Nephron (organoid): ENCODE results near the gene STARD3.

Source experiments
- H3K27ac Mint-ChIP-seq, 3 experiments: 2 replicates each; pipeline ENCODE4 v1.8.0; 2020; ENCODE audit warnings: mixed read lengths in 3 of 3, mild to moderate bottlenecking in 2 of 3, moderate library complexity in 1 of 3
- H3K27me3 Mint-ChIP-seq: 2 replicates; pipeline ENCODE4 v1.8.0; 2021; ENCODE audit warnings: low read depth, mild to moderate bottlenecking, moderate library complexity, mixed read lengths
- H3K36me3 Mint-ChIP-seq: 2 replicates; pipeline ENCODE4 v1.8.0; 2020; ENCODE audit warnings: low read depth, mixed read lengths
- H3K4me1 Mint-ChIP-seq: 2 replicates; pipeline ENCODE4 v1.8.0; 2020; ENCODE audit warnings: mixed read lengths
- H3K4me3 Mint-ChIP-seq, 3 experiments: 2 replicates each; pipeline ENCODE4 v1.8.0; 2020; ENCODE audit warnings: mild to moderate bottlenecking in 3 of 3, mixed read lengths in 3 of 3, moderate library complexity in 2 of 3
- H3K9me3 Mint-ChIP-seq: 2 replicates; pipeline ENCODE4 v1.8.0; 2020; ENCODE audit warnings: mixed read lengths
- TF ChIP-seq, protein P1 (sequence below), 3 experiments: fragments of 200-600 bp; sonication (generic); IDR thresholded peaks; one replicate each; pipeline ENCODE4 v1.5.0; 2021; ENCODE audit warnings: antibody characterized with exemption in 3 of 3; ENCODE audit not compliant: unreplicated experiment in 3 of 3

STARD3 gene

DNA sequence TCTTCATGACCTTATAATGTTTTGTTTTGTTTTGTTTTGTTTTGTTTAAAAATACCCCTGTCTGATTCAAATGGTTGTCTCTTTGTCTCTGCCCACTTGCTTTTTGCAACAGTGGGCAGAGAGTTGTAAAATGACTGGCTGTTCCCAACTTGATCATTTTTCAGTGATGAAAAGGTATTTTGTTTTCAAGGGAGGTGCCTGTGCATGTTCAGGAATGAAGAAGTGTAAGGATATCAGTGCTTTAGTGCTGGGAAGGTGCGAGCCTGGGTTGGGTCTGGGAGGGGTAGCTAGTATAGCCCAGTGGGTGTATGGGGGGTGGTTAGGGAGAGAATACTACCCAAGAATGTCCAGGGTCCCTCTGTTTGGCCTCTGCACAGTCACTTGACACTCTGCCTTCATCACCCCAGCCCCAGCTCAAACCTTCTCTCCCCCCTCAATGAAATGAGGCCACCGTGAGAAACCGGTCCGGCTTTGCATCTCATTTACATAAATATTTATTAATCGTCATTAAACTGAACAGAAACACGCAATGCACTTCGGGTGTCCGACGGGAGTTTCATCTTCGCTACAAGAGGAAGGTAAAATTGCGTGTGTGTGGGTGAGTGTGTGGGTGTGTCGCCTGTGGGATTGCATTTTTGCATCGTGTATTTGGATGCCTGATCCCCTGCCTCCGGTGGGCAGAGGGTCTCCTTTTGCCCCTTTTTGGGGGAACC lies 33.5 kb upstream of the STARD3 start:
- peaks cover under 1% of the 10 kb centered on the region for H3K4me1 Mint-ChIP-seq

GRCh38 chr17:39604911-39605491 lies 31.9 kb upstream of the STARD3 start:
- peaks cover 4% of the 10 kb centered on the region for H3K4me1 Mint-ChIP-seq
- H3K27me3 Mint-ChIP-seq: peaks cover 99% of the 10 kb centered on the region
- no peaks in the 10 kb centered on the region for H3K9me3 Mint-ChIP-seq
- TF ChIP-seq, protein P1, sequence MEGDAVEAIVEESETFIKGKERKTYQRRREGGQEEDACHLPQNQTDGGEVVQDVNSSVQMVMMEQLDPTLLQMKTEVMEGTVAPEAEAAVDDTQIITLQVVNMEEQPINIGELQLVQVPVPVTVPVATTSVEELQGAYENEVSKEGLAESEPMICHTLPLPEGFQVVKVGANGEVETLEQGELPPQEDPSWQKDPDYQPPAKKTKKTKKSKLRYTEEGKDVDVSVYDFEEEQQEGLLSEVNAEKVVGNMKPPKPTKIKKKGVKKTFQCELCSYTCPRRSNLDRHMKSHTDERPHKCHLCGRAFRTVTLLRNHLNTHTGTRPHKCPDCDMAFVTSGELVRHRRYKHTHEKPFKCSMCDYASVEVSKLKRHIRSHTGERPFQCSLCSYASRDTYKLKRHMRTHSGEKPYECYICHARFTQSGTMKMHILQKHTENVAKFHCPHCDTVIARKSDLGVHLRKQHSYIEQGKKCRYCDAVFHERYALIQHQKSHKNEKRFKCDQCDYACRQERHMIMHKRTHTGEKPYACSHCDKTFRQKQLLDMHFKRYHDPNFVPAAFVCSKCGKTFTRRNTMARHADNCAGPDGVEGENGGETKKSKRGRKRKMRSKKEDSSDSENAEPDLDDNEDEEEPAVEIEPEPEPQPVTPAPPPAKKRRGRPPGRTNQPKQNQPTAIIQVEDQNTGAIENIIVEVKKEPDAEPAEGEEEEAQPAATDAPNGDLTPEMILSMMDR (IDR thresholded peaks at IDR 0.05; ENCODE audit: unreplicated experiment in 3 of 3): no peak
- H3K27ac Mint-ChIP-seq: no peak overlapping the region
- H3K4me3 Mint-ChIP-seq: peak overlapping the region in 2 of 3 experiments; percentile 59 to 61
- no peaks in the 10 kb centered on the region for H3K36me3 Mint-ChIP-seq

More for the DNA sequence above, 33.5 kb upstream of the STARD3 start:
- no peak overlapping the region for H3K27ac Mint-ChIP-seq
- TF ChIP-seq, protein P1 (IDR thresholded peaks at IDR 0.05; ENCODE audit: unreplicated experiment in 3 of 3): no peak
- H3K27me3 Mint-ChIP-seq: peaks cover 99% of the 10 kb centered on the region
- no peak overlapping the region for H3K4me3 Mint-ChIP-seq
- H3K36me3 Mint-ChIP-seq: no peaks in the 10 kb centered on the region
- H3K9me3 Mint-ChIP-seq: no peaks in the 10 kb centered on the region

GRCh38 chr17:39605492-39606433 lies 31.2 kb upstream of the STARD3 start:
- Mint-ChIP-seq H3K36me3 (no peaks in the 10 kb centered on the region), H3K27ac (no peak overlapping the region), H3K27me3 (peaks cover 99% of the 10 kb centered on the region), H3K4me3 (peak overlapping the region; percentile 17 to 61 (median 59)), H3K4me1 (peaks cover 4% of the 10 kb centered on the region), H3K9me3 (no peaks in the 10 kb centered on the region)
- TF ChIP-seq, protein P1 (IDR thresholded peaks at IDR 0.05; ENCODE audit: unreplicated experiment in 3 of 3): no peak

DNA sequence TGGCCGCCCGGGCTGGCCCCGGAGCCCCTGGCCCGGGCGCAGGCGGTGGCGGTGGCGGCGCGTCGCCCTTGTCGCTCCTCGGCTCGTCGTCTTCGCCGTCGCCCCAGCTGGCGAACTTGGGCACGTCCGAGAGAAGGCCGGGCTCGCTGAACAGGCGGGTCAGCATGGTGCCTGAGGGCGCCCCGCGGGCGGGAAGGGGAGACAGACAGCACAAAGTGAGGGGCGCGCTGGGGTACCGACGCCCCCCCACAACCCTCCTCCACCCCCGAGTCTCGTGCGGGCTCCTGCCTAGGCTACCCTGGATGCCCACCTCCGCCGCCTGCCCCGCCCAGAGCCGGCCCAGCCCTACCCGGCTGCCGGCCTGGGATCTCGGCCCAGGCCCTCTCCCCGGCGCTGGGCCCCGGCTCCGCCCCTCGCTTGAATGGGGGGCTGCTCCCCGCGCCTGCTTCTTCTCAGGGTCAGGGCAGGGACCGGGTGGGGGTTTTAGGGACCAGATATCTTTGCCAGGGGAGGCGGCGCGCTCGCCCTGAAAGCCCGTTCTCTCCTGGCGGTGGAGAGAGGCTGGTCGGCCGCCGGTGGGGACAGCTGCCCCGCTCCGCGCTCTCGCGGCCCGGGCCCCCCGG lies 30.4 kb upstream of the STARD3 start:
- TF ChIP-seq, protein P1 (IDR thresholded peaks at IDR 0.05; ENCODE audit: unreplicated experiment in 3 of 3): no peak
- Mint-ChIP-seq H3K27me3 (peaks cover 99% of the 10 kb centered on the region), H3K36me3 (no peaks in the 10 kb centered on the region), H3K4me1 (peaks cover 4% of the 10 kb centered on the region), H3K9me3 (no peaks in the 10 kb centered on the region), H3K27ac (no peak overlapping the region), H3K4me3 (no peak overlapping the region)

GRCh38 chr17:39607057-39607850 lies 29.7 kb upstream of the STARD3 start:
- Mint-ChIP-seq H3K9me3 (no peaks in the 10 kb centered on the region), H3K4me1 (peaks cover 4% of the 10 kb centered on the region), H3K4me3 (peak overlapping the region in 1 of 3 experiments; percentile 31), H3K27me3 (peaks cover 98% of the 10 kb centered on the region), H3K36me3 (no peaks in the 10 kb centered on the region), H3K27ac (no peak overlapping the region)
- TF ChIP-seq, protein P1 (IDR thresholded peaks at IDR 0.05; ENCODE audit: unreplicated experiment in 3 of 3): no peak
